Ishikawa (cell line): ENCODE results near the gene ANGPTL7.

Source experiments
- CEBPB ChIP-seq: IDR thresholded peaks from 2 replicates; pipeline ENCODE4 v1.6.1; 2012
- CREB1 ChIP-seq: IDR thresholded peaks from 2 replicates; pipeline ENCODE4 v1.6.1; 2012; ENCODE audit warnings: low read depth
- EGR1 ChIP-seq: IDR thresholded peaks from 2 replicates; pipeline ENCODE4 v1.6.1; 2012
- EP300 ChIP-seq: IDR thresholded peaks from 2 replicates; pipeline ENCODE4 v1.6.1; 2012; ENCODE audit warnings: borderline replicate concordance
- FOXM1 ChIP-seq: IDR thresholded peaks from 2 replicates; pipeline ENCODE4 v1.6.1; 2012; ENCODE audit warnings: low read depth, borderline replicate concordance
- NFIC ChIP-seq: IDR thresholded peaks from 2 replicates; pipeline ENCODE4 v1.6.1; 2012
- RAD21 ChIP-seq: IDR thresholded peaks from 2 replicates; pipeline ENCODE4 v1.6.1; 2012; ENCODE audit warnings: low read depth
- REST ChIP-seq: IDR thresholded peaks from 2 replicates; pipeline ENCODE4 v1.6.1; 2012; ENCODE audit warnings: low read depth, mild to moderate bottlenecking
- TAF1 ChIP-seq: IDR thresholded peaks from 2 replicates; pipeline ENCODE4 v1.6.1; 2012; ENCODE audit warnings: low read depth, mild to moderate bottlenecking
- TCF12 ChIP-seq: IDR thresholded peaks from 2 replicates; pipeline ENCODE4 v1.6.1; 2012; ENCODE audit warnings: low read depth
- TEAD4 ChIP-seq: IDR thresholded peaks from 2 replicates; pipeline ENCODE4 v1.6.1; 2012
- YY1 ChIP-seq: IDR thresholded peaks from 2 replicates; pipeline ENCODE4 v1.6.1; 2012; ENCODE audit warnings: low read depth
- ZBTB7A ChIP-seq: IDR thresholded peaks from 2 replicates; pipeline ENCODE4 v1.6.1; 2012; ENCODE audit warnings: low read depth
- TF ChIP-seq, protein P1 (sequence below): IDR thresholded peaks from 2 replicates; pipeline ENCODE4 v1.6.1; 2012

- TF ChIP-seq CEBPB (no peak), REST (no peak), EP300 (no peak), TEAD4 (no peak), YY1 (no peak), RAD21 (no peak), TAF1 (no peak), CREB1 (no peak), NFIC (no peak), FOXM1 (no peak), EGR1 (no peak), ZBTB7A (no peak), TCF12 (no peak)
- TF ChIP-seq, protein P1, sequence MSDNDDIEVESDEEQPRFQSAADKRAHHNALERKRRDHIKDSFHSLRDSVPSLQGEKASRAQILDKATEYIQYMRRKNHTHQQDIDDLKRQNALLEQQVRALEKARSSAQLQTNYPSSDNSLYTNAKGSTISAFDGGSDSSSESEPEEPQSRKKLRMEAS: no peak
Measured at GRCh38 chr1:11170102-11170501, 19.1 kb upstream of the ANGPTL7 start.
